ENCODE measurements around the gene PSMD6. TPM values are rescaled to one million over a fixed set of nuclear protein-coding genes. Genes with fewer than 3 reads are reported as not detected.
A peak's percentile ranks its signal among the peaks of the same experiment; 100 is the strongest.

Gene PSMD6
- total and polyA plus RNA-seq, 9 of the 15 experiments (the other 6 are each of a cell fraction or from before 2014, with no cell fraction given), result 78.2 to 133 (median 113) TPM

DNA sequence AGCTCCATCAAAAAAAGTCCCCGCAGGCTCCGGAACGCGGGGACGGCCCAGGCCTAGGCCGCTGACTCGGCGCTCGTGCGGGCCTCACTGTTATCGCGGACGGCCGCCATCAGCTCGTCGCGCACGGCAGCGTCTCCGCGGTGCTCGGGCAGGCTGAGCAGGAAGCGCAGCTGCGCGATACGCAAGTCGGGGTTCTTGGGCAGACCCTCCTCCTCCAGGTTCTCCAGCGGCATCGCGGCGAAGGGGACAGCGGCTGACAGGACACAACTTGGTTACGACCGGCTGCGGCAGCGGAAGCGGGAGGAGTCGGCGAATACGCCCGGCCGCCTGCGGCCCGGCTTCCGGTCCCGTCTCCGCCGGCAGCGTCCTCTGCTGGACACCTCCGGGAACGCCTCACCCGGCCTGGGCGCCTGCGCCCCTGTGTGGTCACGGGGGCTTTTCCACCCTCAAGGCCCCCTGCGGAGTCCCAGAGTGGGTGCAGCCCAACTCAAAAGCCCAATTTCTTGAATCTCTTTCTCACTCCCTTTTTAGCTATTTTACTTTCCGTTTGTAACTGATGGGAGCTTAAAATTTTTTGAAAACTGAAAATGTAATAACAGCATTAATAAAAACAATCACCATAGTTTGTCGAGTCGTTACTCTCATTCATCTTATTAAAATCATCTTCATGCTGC, at the start of gene PSMD6 (continued):
- TF ChIP-seq RREB1 (CRISPR knock-in tag; IDR thresholded peaks at IDR 0.05), result no peak
- no peak for TF ChIP-seq NELFE (IDR thresholded peaks at IDR 0.05; ENCODE audit: insufficient read depth, insufficient read length)
- no peak for TF ChIP-seq ZNF12 (CRISPR knock-in tag; IDR thresholded peaks at IDR 0.05)
- 0 out of 2 replicates have a peak, but pooled peaks have one; percentile 36 for TF ChIP-seq MYNN (IDR thresholded peaks at IDR 0.05)
- TF ChIP-seq MYNN (CRISPR knock-in tag; IDR thresholded peaks at IDR 0.05), result no peak
- TF ChIP-seq RBM34 (IDR thresholded peaks at IDR 0.05; ENCODE audit: borderline replicate concordance, insufficient read depth, low read length), result no peak
- no peak for TF ChIP-seq GTF2E2 (tag; IDR thresholded peaks at IDR 0.05)
- TF ChIP-seq BRF2 (IDR thresholded peaks at IDR 0.05; ENCODE audit: borderline replicate concordance, insufficient read depth, insufficient read length), result no peak
- TF ChIP-seq ZNF263 (CRISPR knock-in tag; IDR thresholded peaks at IDR 0.05; ENCODE audit: borderline replicate concordance), result 0 out of 2 replicates have a peak, but pooled peaks have one; percentile 18
- no peak for TF ChIP-seq ZNF253 (CRISPR knock-in tag; conservative IDR thresholded peaks at IDR 0.05)
- TF ChIP-seq E2F4 (CRISPR knock-in tag; IDR thresholded peaks at IDR 0.05; ENCODE audit: low read depth), result no peak

All from K562 (cell line).